ENCODE results near the gene BBS9.

BBS9 gene

DNA sequence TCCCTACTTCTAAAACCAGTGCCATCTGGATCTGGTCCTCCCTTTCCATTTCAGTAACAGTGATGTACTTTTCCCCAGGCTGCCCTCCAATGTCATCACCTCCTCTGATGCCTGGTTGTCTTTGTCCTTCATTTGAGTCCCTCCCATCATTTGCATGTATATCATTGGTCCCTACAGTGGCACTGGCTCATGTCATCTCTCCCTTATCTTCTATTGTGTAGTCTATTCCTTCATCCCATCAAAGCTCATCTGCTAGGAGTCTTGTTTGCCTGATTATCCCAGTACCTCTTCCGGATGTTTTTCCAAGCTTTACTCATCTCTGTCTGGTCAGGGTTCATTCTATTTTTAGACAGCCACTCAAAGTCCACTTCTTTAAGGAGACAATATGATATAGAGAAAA lies 483.1 kb downstream of the BBS9 start:
- DNase-seq (ENCODE audit: low read depth): peak; percentile 37

DNA sequence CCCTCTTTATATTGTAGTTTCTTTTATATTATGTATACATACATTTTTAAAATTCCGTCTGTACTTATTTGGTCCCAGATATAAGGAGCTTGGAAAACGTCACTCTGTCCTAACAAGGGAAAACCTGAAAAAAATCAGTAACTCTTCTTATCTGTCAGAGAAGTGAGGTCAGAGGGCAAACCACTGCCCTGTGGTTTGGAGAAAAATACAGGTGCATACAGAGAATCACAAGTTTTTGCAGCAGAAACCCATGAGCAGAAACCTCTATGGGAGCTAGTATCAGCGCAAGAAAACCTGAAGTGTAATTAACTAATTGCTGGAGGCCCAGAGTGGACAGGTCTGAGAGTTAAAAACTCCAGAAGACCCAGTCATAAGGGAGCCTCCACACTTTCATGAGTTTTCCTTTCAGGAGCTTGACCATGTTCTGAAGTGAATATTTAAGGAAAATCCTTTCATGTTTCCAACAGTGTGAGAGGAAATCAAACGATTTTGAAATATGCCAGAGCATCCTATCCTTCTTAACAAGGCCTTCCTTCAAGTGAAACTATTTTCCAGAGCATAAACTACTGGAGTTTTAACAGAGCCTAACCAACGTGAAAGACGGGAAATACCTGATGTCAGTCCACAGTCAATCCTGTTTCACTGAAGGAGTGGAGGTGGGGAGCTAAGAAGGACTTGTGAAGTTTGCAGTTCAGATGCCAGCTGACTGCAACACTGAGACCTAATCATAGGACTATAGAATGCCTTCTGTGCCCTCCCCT lies 485.2 kb downstream of the BBS9 start:
- no peak for DNase-seq (ENCODE audit: low read depth)

DNA sequence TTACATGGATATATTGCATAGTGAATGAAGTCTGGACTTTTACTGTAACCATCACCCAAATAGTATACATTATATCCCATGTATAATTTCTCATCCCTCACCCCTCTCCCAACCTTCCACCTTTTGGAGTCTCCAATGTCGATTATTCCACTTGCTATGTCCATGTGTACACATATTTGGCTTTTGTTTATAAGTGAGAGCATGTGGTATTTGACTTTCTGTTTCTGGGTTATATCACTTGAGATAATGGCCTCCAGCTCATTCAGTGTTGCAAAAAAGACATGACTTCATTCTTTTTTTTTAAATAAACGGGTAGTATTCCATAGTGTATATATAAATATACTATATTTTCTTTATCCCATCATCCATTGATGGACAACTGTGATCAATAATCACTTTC lies 487.4 kb downstream of the BBS9 start:
- no peak for DNase-seq (ENCODE audit: low read depth)

DNA sequence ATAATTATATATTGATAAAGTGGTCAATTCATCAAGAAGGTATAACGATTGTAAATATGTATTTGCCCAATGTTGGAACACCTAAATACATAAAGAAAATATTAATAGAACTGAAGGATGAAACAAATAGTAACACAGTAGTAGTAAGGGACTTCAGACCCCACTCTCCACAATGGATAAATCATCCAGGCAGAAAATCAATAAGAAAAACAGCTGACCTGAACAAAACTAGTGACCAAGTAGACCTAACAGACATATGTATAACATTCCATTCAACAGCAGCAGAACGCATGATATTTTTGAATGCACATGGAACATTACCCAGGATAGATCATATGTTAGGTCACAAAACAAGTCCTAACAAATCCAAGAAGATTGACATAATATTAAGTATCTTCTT lies 489.9 kb downstream of the BBS9 start:
- DNase-seq (ENCODE audit: low read depth): no peak

DNA sequence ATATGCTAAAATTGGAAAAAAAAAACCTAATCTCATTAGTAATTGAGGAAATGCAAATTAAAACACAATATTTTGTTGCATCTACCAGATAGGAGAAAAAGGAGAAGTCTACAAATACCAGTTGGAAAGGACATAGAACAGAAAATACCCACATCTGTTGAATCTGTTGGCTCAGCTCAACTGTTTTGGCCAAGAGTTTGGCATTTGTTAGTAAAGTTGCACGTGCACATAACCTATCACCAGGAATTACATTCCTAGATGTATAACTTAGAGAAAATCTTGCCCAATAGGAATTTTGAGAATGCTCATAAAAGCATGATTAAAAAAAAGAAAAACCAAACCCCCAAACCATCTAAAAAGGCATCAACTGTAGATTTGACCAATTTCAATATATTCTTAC lies 493.9 kb downstream of the BBS9 start:
- peak; percentile 43 for DNase-seq (ENCODE audit: low read depth)

DNA sequence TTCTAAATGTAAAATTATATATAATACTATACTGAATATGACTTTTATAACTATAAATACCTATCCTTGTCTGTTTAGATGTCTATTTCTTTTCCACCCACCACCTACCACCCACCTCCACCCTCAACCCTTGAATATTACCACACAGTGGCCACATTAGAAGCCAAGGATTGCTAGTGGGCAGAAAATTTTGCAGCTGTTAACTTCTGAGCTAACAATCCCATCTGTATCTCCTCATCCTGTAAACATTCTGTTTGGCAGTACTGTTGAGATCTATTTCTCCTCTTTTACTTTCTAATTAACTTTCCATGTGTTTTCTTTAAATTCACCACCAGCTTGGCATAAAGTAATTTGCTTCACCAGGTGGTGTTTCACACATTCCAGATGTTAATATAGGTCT lies 494.9 kb downstream of the BBS9 start:
- DNase-seq (ENCODE audit: low read depth): no peak

DNA sequence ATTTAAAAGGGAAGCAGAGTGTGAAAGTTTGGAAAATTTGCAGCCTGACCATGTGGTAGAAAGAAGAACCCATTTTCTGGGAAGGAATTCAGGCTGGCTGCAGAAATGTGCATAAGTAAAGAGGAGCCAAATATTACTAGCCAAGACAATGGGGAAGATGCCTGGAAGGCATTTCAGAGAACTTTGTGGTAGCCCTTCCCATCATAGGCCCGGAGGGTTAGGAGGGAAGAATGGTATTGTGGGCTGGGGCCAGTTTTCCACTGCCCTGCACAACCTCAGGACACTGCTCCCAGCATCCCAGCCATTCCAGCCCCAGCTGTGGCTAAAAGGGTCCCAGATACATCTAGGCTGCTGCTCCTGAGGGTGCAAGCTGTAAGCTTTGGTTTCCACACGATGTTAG lies 497.5 kb downstream of the BBS9 start:
- DNase-seq (ENCODE audit: low read depth): no peak

DNA sequence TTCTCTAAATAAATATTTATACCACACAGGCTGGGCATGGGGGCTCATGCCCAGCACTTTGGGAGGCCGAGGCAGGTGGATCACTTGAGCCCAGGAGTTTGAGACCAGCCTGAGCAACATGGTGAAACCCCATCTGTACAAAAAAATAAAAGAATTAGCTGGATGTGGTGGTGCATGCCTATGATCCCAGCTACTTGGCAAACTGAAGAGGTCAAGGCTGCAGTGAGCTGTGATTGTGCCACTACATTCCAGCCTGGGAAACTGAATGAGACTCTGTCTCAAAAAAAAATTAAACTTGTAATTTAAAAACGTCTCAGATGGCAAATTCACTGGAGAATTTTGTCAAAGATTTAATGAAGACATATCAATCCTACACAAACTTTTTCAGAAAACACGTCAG lies 498.4 kb downstream of the BBS9 start:
- no peak for DNase-seq (ENCODE audit: low read depth)

DNA sequence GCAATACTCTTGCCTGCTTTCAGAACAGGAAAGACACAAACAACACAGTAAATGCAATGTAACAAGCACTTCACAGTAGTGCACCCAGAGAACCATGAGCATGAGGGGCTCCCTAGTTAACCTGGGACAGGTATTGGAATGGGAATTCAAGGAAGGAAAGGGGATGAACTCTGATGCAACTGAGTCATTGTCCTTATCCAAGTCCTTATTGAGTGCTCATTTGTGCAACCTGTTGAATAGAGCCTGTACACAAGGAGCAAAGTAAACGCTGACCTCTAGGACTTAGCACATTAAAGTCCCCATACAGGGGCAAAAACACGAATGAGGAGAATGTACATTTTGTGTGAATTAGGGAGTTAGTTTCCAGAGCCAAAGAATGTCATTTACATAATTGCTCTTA lies 499.5 kb downstream of the BBS9 start:
- no peak for DNase-seq (ENCODE audit: low read depth)

DNA sequence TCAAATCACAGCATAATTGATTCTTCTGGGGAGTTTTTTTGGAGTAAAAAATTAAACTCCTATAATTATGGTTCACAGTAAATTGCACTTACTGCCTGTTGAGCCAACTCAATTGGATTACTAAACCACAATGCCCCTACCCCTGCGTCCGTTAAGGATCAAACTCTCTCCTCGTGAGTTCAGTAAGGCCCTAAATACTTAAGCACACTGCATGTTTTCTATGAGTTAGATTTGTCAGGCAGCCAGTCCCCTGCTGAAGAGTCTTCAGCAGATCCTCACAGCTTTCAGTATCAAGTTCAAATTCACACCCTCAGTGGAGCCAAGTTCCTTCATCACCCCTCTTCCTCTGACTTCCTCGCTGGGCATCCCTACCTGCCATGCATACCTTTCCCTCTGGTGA lies 501.0 kb downstream of the BBS9 start:
- DNase-seq (ENCODE audit: low read depth): no peak

DNA sequence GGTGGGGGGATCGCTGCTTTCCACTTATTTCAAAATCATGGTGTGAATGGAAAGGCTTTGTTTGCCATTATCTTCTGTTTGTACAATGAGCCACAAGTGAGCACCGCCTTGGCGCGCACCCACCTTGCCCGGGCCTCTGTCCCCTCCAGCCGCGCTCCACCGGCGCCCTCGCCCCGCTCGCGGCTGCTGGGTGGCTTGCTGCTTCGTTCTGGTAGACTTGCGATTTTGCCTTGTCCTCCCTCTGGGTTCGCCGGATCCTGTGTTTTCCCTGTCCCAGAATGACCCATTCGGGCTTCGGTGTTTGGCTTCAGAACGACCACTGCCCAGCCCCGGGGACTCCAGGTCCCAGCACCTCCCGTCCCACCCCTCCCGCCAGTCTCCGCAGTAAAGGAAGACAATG lies 503.0 kb downstream of the BBS9 start:
- DNase-seq (ENCODE audit: low read depth): no peak

DNA sequence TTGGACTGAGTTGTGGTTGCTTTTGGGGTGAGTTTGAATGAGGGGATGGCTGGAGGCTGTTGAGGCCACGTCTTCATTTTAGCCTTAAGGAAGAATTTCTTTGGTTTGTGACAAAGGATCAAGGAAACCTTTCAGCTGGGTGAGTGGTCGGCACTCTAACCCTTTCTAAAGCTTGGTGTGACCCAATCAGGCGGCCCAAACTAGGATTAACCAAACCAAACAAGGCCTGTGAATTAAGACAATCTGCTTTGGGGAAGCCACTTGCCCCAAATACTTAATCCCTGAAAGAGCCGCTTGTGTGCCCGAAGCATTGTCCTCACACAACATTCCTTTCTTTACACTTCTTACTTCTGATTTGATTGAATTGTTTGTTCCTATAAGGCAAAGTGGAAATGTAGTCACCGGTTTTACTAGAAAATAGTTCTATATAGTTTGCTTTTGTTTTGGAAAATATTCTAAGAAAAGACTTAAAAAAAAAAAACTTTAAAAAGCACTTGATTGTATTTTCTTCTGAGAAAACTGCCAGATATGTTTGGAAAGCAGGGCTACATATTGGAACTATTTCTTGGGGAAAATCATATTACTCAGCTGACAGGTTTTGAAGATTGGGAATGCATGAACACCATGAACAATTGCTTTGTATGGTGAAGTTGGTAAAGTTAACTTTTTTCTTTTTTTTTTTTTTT lies 503.6 kb downstream of the BBS9 start:
- no peak for DNase-seq (ENCODE audit: low read depth)

DNA sequence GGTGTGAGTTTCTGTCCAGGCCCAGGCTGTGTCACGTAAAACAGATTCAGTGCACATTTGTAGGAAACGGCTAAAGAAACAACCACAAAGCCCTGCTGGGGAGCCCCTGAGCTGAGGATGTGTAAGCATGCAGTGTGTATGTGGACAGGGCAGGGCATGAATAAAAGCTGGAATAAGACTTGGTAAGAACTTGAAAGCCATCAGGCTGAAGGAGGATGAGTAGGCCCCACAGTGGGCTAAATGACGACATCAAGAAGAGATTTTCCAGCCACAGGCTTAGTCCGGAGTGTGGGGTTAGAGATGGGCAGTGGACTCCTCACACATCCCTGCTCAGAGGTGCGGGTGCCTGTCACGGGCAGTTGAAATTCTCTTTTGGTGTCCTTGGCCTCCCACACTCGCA lies 505.2 kb downstream of the BBS9 start:
- no peak for DNase-seq (ENCODE audit: low read depth)

DNA sequence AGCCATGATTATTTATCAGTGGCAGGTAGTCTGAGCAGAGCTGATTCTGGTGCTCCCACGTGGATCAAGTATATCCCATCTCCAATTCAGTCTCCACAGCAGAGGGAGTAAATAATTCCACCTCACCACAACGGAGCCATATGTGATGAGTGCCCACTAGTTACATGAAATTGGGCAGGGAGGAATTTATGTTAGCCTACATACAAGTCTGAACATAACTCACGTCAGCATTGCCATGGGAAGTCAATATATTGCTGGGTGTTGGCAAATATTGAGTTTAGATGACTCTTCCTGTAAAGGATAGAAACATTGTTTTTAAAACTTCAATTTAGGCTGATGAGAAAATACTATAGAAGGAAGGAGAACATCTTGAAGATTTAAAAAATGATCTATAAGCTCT lies 507.0 kb downstream of the BBS9 start:
- no peak for DNase-seq (ENCODE audit: low read depth)

DNA sequence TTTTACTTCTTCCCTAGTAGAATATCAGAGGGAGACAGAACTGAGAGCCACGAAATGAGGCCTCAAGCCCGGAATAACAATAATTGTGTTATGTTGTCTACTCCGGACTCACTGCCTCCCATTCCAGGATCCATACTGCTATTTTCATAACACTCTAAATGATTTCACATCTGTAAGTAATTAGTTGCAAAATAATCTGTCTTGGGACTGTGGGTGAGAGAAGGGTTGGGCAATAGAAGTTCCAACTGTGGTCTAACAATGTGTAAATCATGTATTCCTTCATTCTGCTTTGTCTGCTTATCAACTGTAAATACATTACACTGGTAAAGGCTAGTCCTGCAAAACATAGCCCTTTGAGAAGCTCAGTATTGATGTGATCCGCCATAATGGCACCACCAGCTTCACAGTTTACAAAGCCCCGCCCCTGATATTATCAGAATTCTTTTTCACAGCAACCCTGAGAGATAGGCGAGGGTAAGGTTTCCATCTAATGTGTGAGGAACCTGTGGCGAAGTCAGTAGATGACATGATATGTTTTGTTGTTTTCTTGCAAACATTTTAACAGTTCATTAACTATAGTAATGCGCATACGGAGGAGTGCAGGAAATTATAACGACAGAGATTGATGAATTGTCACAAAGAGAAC lies 510.3 kb downstream of the BBS9 start:
- DNase-seq (ENCODE audit: low read depth): peak; percentile 33

DNA sequence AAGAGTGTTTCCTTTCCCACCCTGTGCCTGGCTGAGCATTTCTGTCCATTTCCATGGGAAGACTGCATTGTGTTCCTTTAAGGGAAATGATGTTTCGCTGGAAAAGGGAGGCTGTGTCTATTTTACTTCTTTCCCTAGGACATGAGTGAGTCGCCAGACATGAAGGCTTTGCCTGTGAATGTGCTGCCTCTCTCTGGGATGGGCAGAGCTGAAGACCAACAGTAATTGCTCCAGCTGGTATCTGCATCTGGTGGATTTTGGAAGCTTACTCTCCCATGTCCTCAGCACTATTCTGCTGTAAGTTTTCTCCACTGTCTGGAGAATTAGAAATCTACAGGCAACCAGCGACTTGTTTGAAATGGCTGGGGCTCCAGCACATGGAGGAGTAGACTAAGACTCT lies 511.4 kb downstream of the BBS9 start:
- peak; percentile 35 for DNase-seq (ENCODE audit: low read depth)

DNA sequence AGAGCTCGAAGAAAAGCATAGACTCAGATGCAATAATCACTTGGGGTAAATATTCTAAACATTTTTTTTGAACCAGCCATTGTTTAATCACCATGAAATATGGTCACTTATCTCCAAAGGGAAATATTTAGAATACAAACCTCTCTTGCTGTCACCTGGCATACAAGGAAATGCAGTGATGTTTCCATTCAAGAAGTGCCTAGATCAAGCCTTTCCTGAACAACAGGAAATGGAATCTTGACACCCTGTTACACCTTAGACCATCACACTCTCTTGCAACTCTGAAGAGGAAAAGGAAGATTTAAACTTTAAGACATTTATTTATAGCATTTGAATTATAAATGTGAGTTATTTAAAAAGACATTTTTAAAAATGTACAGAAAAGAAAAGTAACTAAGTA lies 512.9 kb downstream of the BBS9 start:
- no peak for DNase-seq (ENCODE audit: low read depth)

DNA sequence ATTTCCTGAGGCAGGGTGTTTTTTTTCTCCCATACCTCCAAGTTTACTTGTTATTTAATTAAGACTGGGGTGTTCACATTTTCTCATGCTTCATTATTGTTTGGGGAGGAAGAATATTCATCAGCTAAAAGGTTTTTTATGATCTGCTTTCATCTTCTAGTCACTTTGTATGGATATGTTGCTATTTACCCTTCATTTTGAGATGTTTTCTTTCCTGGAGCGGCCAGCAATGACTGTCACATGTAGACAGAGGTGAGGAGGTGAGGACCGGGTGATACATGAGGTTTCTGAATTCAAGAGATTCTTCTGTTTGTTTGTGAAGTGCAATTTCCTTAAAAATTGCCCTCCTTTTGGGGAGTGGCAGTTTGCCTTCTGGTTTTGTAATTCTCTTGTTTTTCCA lies 514.2 kb downstream of the BBS9 start:
- DNase-seq (ENCODE audit: low read depth): no peak

DNA sequence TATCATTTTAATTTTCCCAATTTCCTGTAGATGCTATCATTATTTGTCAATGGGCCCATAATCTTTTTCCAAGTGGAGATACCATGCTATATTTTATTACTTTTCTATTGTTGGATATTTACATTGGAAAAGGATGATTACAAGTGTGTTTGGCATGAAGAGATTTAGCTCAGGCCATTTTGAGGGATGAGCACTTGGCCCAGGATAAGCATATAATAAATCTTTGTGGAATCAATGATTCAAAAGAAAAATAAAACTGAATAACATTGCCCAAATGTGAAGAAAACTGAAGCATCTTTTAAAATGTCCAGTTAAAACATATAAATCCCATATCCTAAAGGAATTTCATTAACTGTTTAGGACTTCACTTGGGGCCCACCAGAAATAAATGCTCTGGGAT lies 515.1 kb downstream of the BBS9 start:
- DNase-seq (ENCODE audit: low read depth): peak; percentile 44

DNA sequence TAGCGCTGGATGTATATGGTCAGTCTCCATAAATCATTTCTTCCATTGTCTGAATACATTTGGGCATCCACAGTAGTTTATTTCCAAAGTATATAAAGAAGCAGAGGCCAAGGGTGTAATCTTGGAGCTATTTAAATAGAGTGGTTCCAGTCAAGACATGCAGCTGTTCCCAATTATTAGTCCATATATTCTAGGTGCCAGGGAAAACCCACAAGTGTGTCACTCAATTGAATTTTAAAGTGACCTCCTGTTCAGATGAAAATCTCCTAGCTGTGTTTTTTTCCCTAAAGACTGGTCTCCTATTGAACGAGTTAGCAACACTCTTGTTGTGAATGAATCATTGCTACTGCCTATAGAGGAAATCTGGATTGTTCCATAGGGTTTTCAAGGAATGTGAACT lies 515.7 kb downstream of the BBS9 start:
- DNase-seq (ENCODE audit: low read depth): peak; percentile 50

DNA sequence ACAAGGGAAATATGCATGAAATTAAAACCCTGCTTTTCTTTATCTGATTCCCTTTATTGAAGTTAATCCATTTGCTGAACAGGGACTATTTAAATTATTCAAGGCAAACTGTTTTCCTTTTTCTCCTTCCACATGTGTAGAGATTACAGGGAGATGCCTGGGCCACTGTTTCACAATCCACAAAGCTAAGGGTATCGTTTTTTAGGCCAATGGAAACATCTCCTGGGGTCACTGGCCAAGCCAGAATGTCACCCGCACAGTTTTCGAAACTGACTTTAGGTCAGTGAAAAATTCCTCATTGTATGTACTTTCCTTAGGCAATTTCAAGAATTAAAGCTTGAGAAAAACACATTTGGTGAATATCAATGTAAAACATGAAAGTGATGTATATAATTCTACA lies 516.8 kb downstream of the BBS9 start:
- no peak for DNase-seq (ENCODE audit: low read depth)

DNA sequence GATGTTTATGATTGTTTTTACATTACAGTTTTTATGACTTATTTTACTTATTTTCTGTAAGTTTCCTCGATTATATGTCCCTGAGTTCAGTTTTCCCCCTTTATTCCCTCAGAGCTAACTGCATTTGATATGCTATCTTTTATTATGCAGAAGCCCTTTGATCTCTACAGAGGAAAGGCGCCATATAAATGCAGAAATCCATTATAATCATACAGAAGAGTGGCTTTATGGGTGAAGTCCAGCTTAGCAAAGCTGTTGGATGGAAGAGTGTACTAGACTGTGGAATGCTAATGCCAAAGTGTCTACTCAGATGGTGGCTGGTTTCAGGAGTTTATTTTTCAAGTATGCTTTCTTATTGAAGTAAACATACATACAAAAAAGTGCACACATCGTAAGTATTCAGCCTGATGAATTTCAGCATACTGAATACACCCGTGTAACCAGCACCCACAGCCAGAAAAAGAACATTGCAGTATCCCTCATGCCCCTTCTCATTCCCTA lies 517.6 kb downstream of the BBS9 start:
- DNase-seq (ENCODE audit: low read depth): no peak
